Gastroesophageal sphincter (tissue), 3 donors: ENCODE measurements around the gene RALGAPA1.

ENCODE experiments used
- POLR2A ChIP-seq, 2 donors: fragments of 450-650 bp; IDR thresholded peaks; one replicate each; pipeline ENCODE4 v1.6.1; 2017; ENCODE audit warnings: antibody characterized with exemption in 2 of 2, mild to moderate bottlenecking in 2 of 2, moderate library complexity in 1 of 2
- TF ChIP-seq, protein P1 (sequence below), 4 experiments: fragments of 200-600 bp in 2 of 4; fragments of 450-650 bp in 2 of 4; sonication (generic) in 1 of 4; IDR thresholded peaks; one replicate each; pipeline ENCODE4 v1.5.1; 2017 to 2019; ENCODE audit warnings: antibody characterized with exemption in 4 of 4, mild to moderate bottlenecking in 2 of 4, moderate library complexity in 2 of 4

DNA sequence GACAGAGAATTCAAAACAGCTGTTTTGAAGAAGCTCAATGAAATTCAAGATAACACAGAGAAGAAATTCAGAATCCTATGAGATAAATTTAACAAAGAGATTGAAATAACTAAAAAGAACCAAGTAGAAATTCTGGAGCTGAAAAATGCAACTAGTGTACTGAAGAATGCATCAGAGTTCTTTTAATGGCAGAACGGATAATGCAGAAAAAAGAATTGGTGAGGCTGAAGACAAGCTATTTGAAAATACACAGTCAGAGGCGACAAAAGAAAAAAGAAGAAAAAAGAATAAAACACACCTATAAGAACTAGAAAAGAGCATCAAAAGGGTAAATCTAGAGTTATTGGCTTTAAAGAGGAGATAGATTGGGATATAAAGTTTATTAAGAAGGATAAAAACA is 171.8 kb downstream of the RALGAPA1 start:
- TF ChIP-seq, protein P1, sequence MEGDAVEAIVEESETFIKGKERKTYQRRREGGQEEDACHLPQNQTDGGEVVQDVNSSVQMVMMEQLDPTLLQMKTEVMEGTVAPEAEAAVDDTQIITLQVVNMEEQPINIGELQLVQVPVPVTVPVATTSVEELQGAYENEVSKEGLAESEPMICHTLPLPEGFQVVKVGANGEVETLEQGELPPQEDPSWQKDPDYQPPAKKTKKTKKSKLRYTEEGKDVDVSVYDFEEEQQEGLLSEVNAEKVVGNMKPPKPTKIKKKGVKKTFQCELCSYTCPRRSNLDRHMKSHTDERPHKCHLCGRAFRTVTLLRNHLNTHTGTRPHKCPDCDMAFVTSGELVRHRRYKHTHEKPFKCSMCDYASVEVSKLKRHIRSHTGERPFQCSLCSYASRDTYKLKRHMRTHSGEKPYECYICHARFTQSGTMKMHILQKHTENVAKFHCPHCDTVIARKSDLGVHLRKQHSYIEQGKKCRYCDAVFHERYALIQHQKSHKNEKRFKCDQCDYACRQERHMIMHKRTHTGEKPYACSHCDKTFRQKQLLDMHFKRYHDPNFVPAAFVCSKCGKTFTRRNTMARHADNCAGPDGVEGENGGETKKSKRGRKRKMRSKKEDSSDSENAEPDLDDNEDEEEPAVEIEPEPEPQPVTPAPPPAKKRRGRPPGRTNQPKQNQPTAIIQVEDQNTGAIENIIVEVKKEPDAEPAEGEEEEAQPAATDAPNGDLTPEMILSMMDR (IDR thresholded peaks at IDR 0.05), result no peak
- no peak for TF ChIP-seq POLR2A (IDR thresholded peaks at IDR 0.05)
